IPS-18a (cell line): Measurements from ENCODE around the gene EWSR1.

Experiments
- H3K27ac ChIP-seq: one replicate; pipeline ENCODE4 v1.5.1; 2013; ENCODE audit warnings: low read length
- H3K27me3 ChIP-seq: one replicate; pipeline ENCODE4 v1.6.1; 2013; ENCODE audit warnings: mild to moderate bottlenecking, low read length; ENCODE audit not compliant: control insufficient read depth, insufficient read depth
- H3K36me3 ChIP-seq: one replicate; pipeline ENCODE4 v1.6.1; 2013; ENCODE audit warnings: low read depth, low read length; ENCODE audit not compliant: control insufficient read depth
- H3K4me1 ChIP-seq: one replicate; pipeline ENCODE4 v1.6.1; 2013; ENCODE audit warnings: low read depth, low read length; ENCODE audit not compliant: control insufficient read depth
- H3K4me3 ChIP-seq: one replicate; pipeline ENCODE4 v1.5.1; 2013; ENCODE audit warnings: low read length
- H3K9ac ChIP-seq: one replicate; pipeline ENCODE4 v1.6.1; 2013; ENCODE audit warnings: mild to moderate bottlenecking, low read length, moderate library complexity
- H3K9me3 ChIP-seq: one replicate; pipeline ENCODE4 v1.6.1; 2013; ENCODE audit warnings: low read depth, low read length; ENCODE audit not compliant: control insufficient read depth

EWSR1 gene

DNA sequence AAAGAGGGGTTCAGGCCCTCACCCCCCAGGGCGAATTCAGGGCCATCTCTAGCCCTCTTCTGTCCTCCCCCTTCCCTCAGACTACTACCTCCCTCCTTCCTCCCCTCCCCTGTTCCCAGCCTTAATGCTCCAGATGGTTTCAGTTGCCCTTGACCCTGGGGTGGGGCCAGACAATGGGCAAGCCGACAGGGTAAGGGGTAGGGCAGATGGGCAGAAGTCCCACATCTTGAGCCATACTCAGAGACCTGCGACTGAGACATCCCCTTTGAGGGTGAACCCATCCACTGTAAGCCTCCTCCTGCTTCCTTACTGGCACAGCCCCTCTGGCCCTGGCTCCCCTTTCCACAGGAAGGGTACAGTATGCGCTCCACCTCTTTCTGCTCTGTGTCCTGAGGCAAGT lies 2.1 kb upstream of the EWSR1 start:
- Histone ChIP-seq H3K36me3 (peaks cover 31% of the 10 kb centered on the region), H3K4me3 (peak overlapping the region; percentile 89), H3K27ac (no peak overlapping the region)

GRCh38 chr22:29266564-29267461 lies 1.3 kb upstream of the EWSR1 start:
- H3K27ac ChIP-seq = peak overlapping the region; percentile 100
- H3K27me3 ChIP-seq = no peaks in the 10 kb centered on the region
- peak overlapping the region; percentile 99 for H3K9ac ChIP-seq
- peak overlapping the region; percentile 89 for H3K4me3 ChIP-seq
- H3K36me3 ChIP-seq = peaks cover 40% of the 10 kb centered on the region
- H3K4me1 ChIP-seq = peaks cover 27% of the 10 kb centered on the region
- no peaks in the 10 kb centered on the region for H3K9me3 ChIP-seq

More for the DNA sequence above, 2.1 kb upstream of the EWSR1 start:
- Histone ChIP-seq H3K27me3 (no peaks in the 10 kb centered on the region), H3K4me1 (peaks cover 20% of the 10 kb centered on the region), H3K9ac (no peak overlapping the region), H3K9me3 (no peaks in the 10 kb centered on the region)

DNA sequence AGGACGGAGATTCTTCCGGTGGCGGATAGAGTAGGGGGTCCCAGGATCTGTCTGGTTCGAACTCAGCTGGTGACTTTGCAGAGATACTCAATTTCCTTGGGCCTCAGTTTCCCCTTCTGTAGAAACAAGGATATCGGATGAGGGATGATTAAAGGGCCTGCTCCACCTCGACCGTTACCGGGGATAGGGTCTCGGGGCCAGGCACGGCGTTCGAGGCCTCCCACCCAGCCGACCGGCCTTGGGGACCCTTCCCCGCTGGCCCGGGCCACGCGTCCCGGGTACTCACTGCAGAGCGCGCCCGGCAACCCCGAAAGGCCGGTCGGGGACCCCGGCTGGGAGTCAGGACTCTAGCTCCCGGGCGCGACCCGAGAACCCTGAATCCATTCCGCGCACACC lies 608 bp upstream of the EWSR1 start:
- Histone ChIP-seq H3K9ac (peak overlapping the region; percentile 99), H3K4me3 (peak overlapping the region; percentile 89), H3K27me3 (no peaks in the 10 kb centered on the region), H3K4me1 (peaks cover 27% of the 10 kb centered on the region), H3K27ac (peak overlapping the region; percentile 100), H3K36me3 (peaks cover 47% of the 10 kb centered on the region), H3K9me3 (no peaks in the 10 kb centered on the region)

DNA sequence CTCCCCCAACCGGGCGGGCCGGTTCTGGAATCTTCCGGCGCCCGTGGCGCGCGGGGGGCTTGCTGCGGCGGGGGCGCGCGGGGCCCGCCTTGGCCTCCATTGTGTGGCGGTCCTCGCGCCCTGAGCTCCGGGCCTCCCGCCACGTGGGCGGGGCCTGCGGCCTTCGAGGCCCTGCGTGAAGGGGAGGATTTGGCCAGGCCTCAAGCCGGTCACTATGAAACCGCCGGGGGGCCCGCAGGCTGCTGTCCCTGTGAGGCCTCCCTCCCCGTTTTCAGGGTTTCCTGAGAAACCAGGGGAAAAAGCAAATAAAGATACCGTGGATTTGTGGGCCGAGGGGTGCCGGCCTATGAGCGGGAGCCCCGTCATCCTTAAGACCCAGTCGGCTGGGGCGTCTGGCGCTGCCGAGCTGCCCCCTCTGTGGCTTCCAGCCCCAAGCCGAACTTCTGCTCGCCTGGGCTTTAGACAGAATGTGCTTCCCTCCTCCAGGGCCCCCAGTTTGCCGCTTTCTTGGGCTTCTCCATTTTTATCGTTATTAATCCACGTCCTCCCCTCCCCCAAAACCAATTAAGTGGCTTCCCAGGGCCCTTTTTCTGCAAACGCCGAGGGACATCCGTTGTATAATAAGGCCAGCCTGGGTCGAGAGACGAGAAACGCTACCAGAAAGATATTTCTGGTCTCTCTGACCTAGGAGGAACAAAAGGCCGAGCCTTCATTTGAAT lies 602 bp downstream of the EWSR1 start:
- Histone ChIP-seq H3K9ac (peak overlapping the region; percentile 99), H3K36me3 (peaks cover 59% of the 10 kb centered on the region)

GRCh38 chr22:29269230-29269604 lies 1.1 kb downstream of the EWSR1 start:
- Histone ChIP-seq H3K4me1 (peaks cover 27% of the 10 kb centered on the region), H3K27me3 (no peaks in the 10 kb centered on the region), H3K9me3 (no peaks in the 10 kb centered on the region), H3K27ac (peak overlapping the region; percentile 100), H3K4me3 (peak overlapping the region; percentile 89), H3K36me3 (peaks cover 64% of the 10 kb centered on the region), H3K9ac (peak overlapping the region; percentile 99)

More for the DNA sequence above, 602 bp downstream of the EWSR1 start:
- H3K4me1 ChIP-seq = peaks cover 27% of the 10 kb centered on the region
- H3K27me3 ChIP-seq = no peaks in the 10 kb centered on the region
- H3K4me3 ChIP-seq = peak overlapping the region; percentile 89
- H3K27ac ChIP-seq = peak overlapping the region; percentile 100
- no peaks in the 10 kb centered on the region for H3K9me3 ChIP-seq

DNA sequence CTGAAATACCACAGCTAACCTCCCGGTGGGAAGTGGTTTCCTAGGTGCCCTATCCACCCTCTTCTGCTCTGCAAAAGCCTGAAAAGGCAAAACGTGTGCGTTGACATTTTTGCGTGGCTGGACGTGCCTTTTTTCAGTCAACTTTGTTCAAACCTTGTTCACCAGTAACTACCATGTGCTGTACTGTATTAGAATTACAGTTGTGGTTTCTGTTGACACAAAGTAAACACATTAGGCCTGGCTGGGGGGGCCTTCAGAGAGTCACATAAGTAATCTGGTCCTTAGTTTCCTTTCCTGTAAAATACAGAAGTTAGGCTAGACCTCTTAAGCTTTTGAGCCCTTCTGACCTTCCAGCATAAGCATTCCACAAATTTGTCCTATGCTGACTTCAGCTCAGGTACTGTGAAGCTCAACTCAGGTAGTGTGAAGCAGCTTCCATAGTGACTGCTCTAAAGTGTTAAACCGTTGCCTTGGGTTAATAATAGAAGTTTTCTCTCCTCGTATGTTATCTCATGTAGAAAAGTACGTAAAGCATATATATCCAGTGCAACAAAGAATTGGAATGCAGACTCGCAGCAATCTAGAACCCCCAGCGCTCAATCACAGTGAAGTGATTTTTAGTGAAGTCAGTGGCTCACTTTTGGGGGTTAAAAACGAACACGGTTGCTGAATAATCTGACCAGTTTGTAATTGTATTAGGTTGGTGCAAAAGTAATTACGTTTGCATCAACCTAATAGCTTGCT lies 1.8 kb downstream of the EWSR1 start:
- Histone ChIP-seq H3K36me3 (peaks cover 67% of the 10 kb centered on the region), H3K9ac (peak overlapping the region; percentile 99), H3K27ac (no peak overlapping the region), H3K9me3 (no peaks in the 10 kb centered on the region), H3K4me3 (peak overlapping the region; percentile 89), H3K27me3 (no peaks in the 10 kb centered on the region), H3K4me1 (peaks cover 27% of the 10 kb centered on the region)

- peaks cover 27% of the 10 kb centered on the region for H3K4me1 ChIP-seq
- peaks cover 67% of the 10 kb centered on the region for H3K36me3 ChIP-seq
- no peaks in the 10 kb centered on the region for H3K27me3 ChIP-seq
- no peaks in the 10 kb centered on the region for H3K9me3 ChIP-seq
- peak overlapping the region; percentile 89 for H3K4me3 ChIP-seq
- H3K27ac ChIP-seq = no peak overlapping the region
- H3K9ac ChIP-seq = no peak overlapping the region
These were observed 2.6 kb downstream of the EWSR1 start for GRCh38 chr22:29270475-29271271.

DNA sequence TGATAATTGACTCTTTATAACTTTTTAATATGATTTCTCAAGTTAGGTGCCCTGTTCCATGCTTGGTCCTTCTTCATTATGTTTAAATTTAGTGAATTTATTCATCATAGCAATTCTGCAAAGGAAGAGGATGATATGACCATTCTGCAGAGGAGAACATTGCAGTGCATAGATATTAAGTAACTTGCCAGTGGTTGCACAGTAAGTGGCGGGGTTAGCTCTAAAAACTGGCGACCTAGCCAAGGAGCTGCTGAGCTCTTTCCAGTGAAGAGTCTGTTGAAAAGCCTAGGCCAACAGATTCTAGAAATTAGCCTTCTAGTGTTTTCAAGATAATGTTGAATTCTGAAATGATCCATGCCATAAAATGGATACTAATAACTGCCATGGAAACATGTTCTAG lies 4.6 kb downstream of the EWSR1 start:
- Histone ChIP-seq H3K9ac (no peak overlapping the region), H3K27me3 (no peaks in the 10 kb centered on the region), H3K4me3 (no peak overlapping the region), H3K4me1 (peaks cover 17% of the 10 kb centered on the region), H3K36me3 (peaks cover 84% of the 10 kb centered on the region), H3K27ac (no peak overlapping the region), H3K9me3 (no peaks in the 10 kb centered on the region)

GRCh38 chr22:29275167-29275566 lies 7.1 kb downstream of the EWSR1 start:
- no peak overlapping the region for H3K4me3 ChIP-seq
- no peaks in the 10 kb centered on the region for H3K27me3 ChIP-seq
- peaks cover 98% of the 10 kb centered on the region for H3K36me3 ChIP-seq
- H3K4me1 ChIP-seq = peaks cover 12% of the 10 kb centered on the region
- no peak overlapping the region for H3K9ac ChIP-seq
- H3K9me3 ChIP-seq = no peaks in the 10 kb centered on the region
- H3K27ac ChIP-seq = no peak overlapping the region

GRCh38 chr22:29275819-29276565 lies 7.9 kb downstream of the EWSR1 start:
- Histone ChIP-seq H3K4me3 (no peak overlapping the region), H3K4me1 (peaks cover 7% of the 10 kb centered on the region), H3K27me3 (no peaks in the 10 kb centered on the region), H3K9ac (no peak overlapping the region), H3K27ac (no peak overlapping the region), H3K36me3 (peaks cover 96% of the 10 kb centered on the region), H3K9me3 (no peaks in the 10 kb centered on the region)
